HepG2 (cell line): ENCODE measurements around the gene EFNA4. TPM values are rescaled to one million over a fixed set of nuclear protein-coding genes. Genes with fewer than 3 reads are reported as not detected.

Experiments used
- ATAD3A ChIP-seq: sonication (generic); formaldehyde crosslinking; IDR thresholded peaks from 2 replicates; pipeline ENCODE4 v1.4.0; 2020; ENCODE audit warnings: missing genetic modification reagents
- ATF7-NPFF ChIP-seq: sonication (generic); formaldehyde crosslinking; IDR thresholded peaks from 2 replicates; pipeline ENCODE4 v1.8.1; 2023; ENCODE audit warnings: mild to moderate bottlenecking, low read depth, missing genetic modification reagents, moderate library complexity
- DR1 ChIP-seq: sonication (generic); formaldehyde crosslinking; IDR thresholded peaks from 2 replicates; pipeline ENCODE4 v1.8.0; 2021; ENCODE audit warnings: mild to moderate bottlenecking, missing genetic modification reagents, inconsistent platforms
- ELF4 ChIP-seq: sonication (generic); formaldehyde crosslinking; IDR thresholded peaks from 2 replicates; pipeline ENCODE4 v1.5.0; 2020; ENCODE audit warnings: missing genetic modification reagents, mild to moderate bottlenecking, moderate library complexity, borderline replicate concordance
- GATAD2A ChIP-seq: IDR thresholded peaks from 2 replicates; pipeline ENCODE4 v1.6.1; 2016
- GPN1 ChIP-seq: sonication (generic); formaldehyde crosslinking; IDR thresholded peaks from 2 replicates; pipeline ENCODE4 v1.5.1; 2020; ENCODE audit warnings: missing genetic modification reagents, borderline replicate concordance
- HCFC1 ChIP-seq: fragments of 150-350 bp; IDR thresholded peaks from 2 replicates; pipeline ENCODE4 v1.6.1; 2014; ENCODE audit warnings: low read depth, low read length
- HMGXB4 ChIP-seq, 2 experiments: sonication (generic) in 1 of 2; formaldehyde crosslinking in 1 of 2; IDR thresholded peaks; 2 replicates each; pipeline versions ENCODE4 v1.4.0 to v1.6.1; 2018 to 2020; ENCODE audit warnings: missing genetic modification reagents in 2 of 2, borderline replicate concordance in 1 of 2, low read depth in 1 of 2, mild to moderate bottlenecking in 1 of 2, missing biosample characterization in 1 of 2
- LBX2 ChIP-seq: sonication (generic); formaldehyde crosslinking; IDR thresholded peaks from 2 replicates; pipeline ENCODE4 v1.5.0; 2020; ENCODE audit warnings: missing genetic modification reagents, mild to moderate bottlenecking, borderline replicate concordance
- NFKB2 ChIP-seq: sonication (generic); formaldehyde crosslinking; IDR thresholded peaks from 2 replicates; pipeline ENCODE4 v1.4.0; 2020; ENCODE audit warnings: missing genetic modification reagents, borderline replicate concordance
- NRL ChIP-seq: sonication (generic); formaldehyde crosslinking; IDR thresholded peaks from 2 replicates; pipeline ENCODE4 v1.5.0; 2020; ENCODE audit warnings: missing genetic modification reagents, mild to moderate bottlenecking, moderate library complexity, borderline replicate concordance
- POLR2AphosphoS5 ChIP-seq: IDR thresholded peaks from 2 replicates; pipeline ENCODE4 v1.6.1; 2012; ENCODE audit warnings: low read depth, low read length
- SOX5 ChIP-seq: IDR thresholded peaks from 2 replicates; pipeline ENCODE4 v1.6.1; 2016; ENCODE audit warnings: borderline replicate concordance
- U2AF1 ChIP-seq: fragments of 200-400 bp; formaldehyde crosslinking; optimal IDR thresholded peaks from 2 replicates; pipeline ENCODE3; 2017; ENCODE audit warnings: mild to moderate bottlenecking, low read depth, low read length
- ZBTB33 ChIP-seq: sonication (generic); formaldehyde crosslinking; IDR thresholded peaks from 2 replicates; pipeline ENCODE4 v1.4.0; 2020; ENCODE audit warnings: missing genetic modification reagents
- ZFY ChIP-seq: sonication (generic); formaldehyde crosslinking; IDR thresholded peaks from 2 replicates; pipeline ENCODE4 v1.4.0; 2020; ENCODE audit warnings: missing genetic modification reagents
- ZNF225 ChIP-seq: sonication (generic); formaldehyde crosslinking; IDR thresholded peaks from 2 replicates; pipeline ENCODE4 v1.4.0; 2020; ENCODE audit warnings: mild to moderate bottlenecking, missing genetic modification reagents
- ZNF253 ChIP-seq: sonication (generic); formaldehyde crosslinking; IDR thresholded peaks from 2 replicates; pipeline ENCODE4 v1.8.0; 2022; ENCODE audit warnings: mild to moderate bottlenecking, missing genetic modification reagents, borderline replicate concordance
- ZNF292 ChIP-seq: sonication (generic); formaldehyde crosslinking; IDR thresholded peaks from 2 replicates; pipeline ENCODE4 v1.8.1; 2022; ENCODE audit warnings: mild to moderate bottlenecking, low read depth, missing genetic modification reagents, borderline replicate concordance
- ZNF572 ChIP-seq: sonication (generic); formaldehyde crosslinking; IDR thresholded peaks from 2 replicates; pipeline ENCODE4 v1.5.1; 2020; ENCODE audit warnings: mild to moderate bottlenecking, missing genetic modification reagents
- ZNF674 ChIP-seq: sonication (generic); formaldehyde crosslinking; IDR thresholded peaks from 2 replicates; pipeline ENCODE4 v1.5.0; 2020; ENCODE audit warnings: low read depth, mild to moderate bottlenecking, missing genetic modification reagents
- ZNF839 ChIP-seq: sonication (generic); formaldehyde crosslinking; IDR thresholded peaks from 2 replicates; pipeline ENCODE4 v1.4.0; 2020; ENCODE audit warnings: missing genetic modification reagents, mild to moderate bottlenecking, borderline replicate concordance
- polyA plus RNA-seq, 8 experiments: library from polyadenylated mRNA; depleted of rRNA in 3 of 8; stranded (reverse) in 7 of 8; unstranded in 1 of 8; fragments of >200 nt; fragmentation: Illumina TruSeq in 4 of 8; extraction: Trizol in 4 of 8; gene quantifications; 2 replicates each; pipeline versions ENCODE4 v1.2.1 to v1.2.3, GENCODE V29; 2011 to 2016; ENCODE audit warnings: low read depth in 4 of 8, missing spikeins in 1 of 8, mixed read lengths in 1 of 8; ENCODE audit not compliant: insufficient read depth in 1 of 8
- total RNA-seq, 5 experiments: library from RNA; depleted of rRNA; stranded (reverse); fragments of >200 nt; fragmentation: Illumina TruSeq; extraction: Trizol; gene quantifications; 2 replicates each; pipeline ENCODE4 v1.2.3, GENCODE V29; 2016; ENCODE audit warnings: low read depth in 1 of 5

EFNA4 gene
- total and polyA plus RNA-seq, 2 of the 13 experiments (the other 11 are each of a cell fraction or from before 2014, with no cell fraction given) = 12.0 to 17.2 TPM

GRCh38 chr1:155050560-155051341, 12.8 kb upstream of the EFNA4 start, which contains the start of gene ADAM15 (continued):
- TF ChIP-seq ZNF674 (CRISPR knock-in tag) (no peak), GATAD2A (CRISPR knock-in tag) (peak; percentile 65), GPN1 (CRISPR knock-in tag) (peak; percentile 11; the same call in 1 of the 2 replicates), ELF4 (CRISPR knock-in tag) (0 out of 2 replicates have a peak, but pooled peaks have one; percentile 67), ZNF253 (0 out of 2 replicates have a peak, but pooled peaks have one; percentile 19), NRL (CRISPR knock-in tag) (no peak; the same call in none of the 2 replicates), DR1 (CRISPR knock-in tag) (peak; percentile 63), HMGXB4 (CRISPR knock-in tag; IDR thresholded peaks at IDR 0.05; ENCODE audit: borderline replicate concordance in 1 of 2, low read depth in 1 of 2) (peak; percentile 93 to 94), HCFC1 (no peak), ZNF225 (CRISPR knock-in tag) (peak; percentile 76; the same call in 1 of the 2 replicates), SOX5 (CRISPR knock-in tag) (peak; percentile 4; the same call in 1 of the 2 replicates), ZNF292 (0 out of 2 replicates have a peak, but pooled peaks have one; percentile 6), ZNF572 (CRISPR knock-in tag) (peak; percentile 98; the same call in 1 of the 2 replicates), ZFY (CRISPR knock-in tag) (peak; percentile 71; the same call in 1 of the 2 replicates), NFKB2 (peak; percentile 94), ATF7-NPFF (CRISPR knock-in tag) (peak; percentile 88), ZNF839 (CRISPR knock-in tag) (peak; percentile 96), ZBTB33 (CRISPR knock-in tag) (peak; percentile 91), ATAD3A (no peak), LBX2 (CRISPR knock-in tag) (peak; percentile 78; the same call in 1 of the 2 replicates), POLR2AphosphoS5 (peak; percentile 62; the same call in 1 of the 2 replicates), U2AF1 (no peak)
